Measurements from ENCODE around the gene HSPB1.
"Not testable (repeated sequence)": the region's sequence is repeated elsewhere in the genome, so short reads cannot be mapped to it uniquely, and the experiment has no call there.

The HSPB1 gene

DNA sequence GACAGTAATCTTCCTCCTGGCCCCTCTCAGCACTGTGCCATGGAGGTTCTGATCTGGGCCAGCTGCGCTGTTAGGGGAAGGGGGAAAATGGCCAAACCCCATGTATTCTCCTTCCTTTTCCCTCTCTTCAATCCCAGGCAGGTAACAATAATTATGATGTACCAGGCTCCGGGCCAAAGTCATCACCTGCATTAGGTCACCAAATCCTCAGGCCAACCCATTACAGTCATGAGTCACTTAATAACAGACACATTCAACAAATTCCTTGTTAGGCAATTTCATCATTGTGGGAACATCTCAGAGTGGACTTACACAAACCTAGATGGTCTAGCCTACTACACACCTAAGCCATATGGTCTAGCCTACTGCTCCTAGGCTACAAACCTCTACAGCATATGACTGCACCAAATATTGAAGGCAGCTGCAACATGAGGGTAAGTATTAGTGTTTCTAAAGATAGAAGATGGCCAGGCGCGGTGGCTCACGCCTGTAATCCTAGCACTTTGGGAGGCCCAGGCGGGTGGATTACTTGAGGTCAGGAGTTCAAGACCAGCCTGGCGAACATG, 2.2 kb upstream of the HSPB1 start:
- no peak overlapping the region for H3K4me3 ChIP-seq (ENCODE audit: low read length)
- no peak for DNase-seq (ENCODE audit: low read depth, low spot score)

DNA sequence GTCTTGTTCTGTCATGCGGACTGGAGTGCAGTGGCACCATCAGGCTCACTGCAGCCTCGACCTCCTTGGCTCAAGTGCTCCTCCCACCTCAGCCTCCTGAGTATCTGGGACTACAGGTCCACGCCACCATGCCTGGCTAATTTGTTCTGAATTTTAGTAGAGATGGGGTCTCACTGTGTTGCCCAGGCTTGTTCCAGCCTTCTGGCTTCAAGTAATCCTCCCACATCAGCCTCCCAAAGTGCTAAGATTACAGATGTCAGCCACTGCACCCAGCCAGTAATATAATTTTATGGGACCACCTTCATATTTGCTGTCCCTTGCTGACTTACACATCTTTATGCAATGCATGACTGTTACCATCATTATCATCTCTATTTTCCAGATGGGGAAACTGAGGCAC, 1.5 kb upstream of the HSPB1 start:
- H3K4me3 ChIP-seq (ENCODE audit: low read length): no peak overlapping the region
- no peak for DNase-seq (ENCODE audit: low read depth, low spot score)

- H3K4me3 ChIP-seq (ENCODE audit: low read length): peak overlapping the region; percentile 65
- DNase-seq (ENCODE audit: low read depth, low spot score): peak; percentile 78
Measured at GRCh38 chr7:76303202-76304147, 1.0 kb downstream of the HSPB1 start.

- H3K4me3 ChIP-seq (ENCODE audit: low read length): no peak overlapping the region
- DNase-seq (ENCODE audit: low read depth, low spot score): no peak
Measured at GRCh38 chr7:76304888-76305375, 2.5 kb downstream of the HSPB1 start.

GRCh38 chr7:76308874-76309273, 6.4 kb downstream of the HSPB1 start:
- DNase-seq (ENCODE audit: low read depth, low spot score); H3K4me3 ChIP-seq (ENCODE audit: low read length): not testable (repeated sequence)

GRCh38 chr7:76309341-76310101, 7.0 kb downstream of the HSPB1 start:
- not testable (repeated sequence) for H3K4me3 ChIP-seq (ENCODE audit: low read length); DNase-seq (ENCODE audit: low read depth, low spot score)

DNA sequence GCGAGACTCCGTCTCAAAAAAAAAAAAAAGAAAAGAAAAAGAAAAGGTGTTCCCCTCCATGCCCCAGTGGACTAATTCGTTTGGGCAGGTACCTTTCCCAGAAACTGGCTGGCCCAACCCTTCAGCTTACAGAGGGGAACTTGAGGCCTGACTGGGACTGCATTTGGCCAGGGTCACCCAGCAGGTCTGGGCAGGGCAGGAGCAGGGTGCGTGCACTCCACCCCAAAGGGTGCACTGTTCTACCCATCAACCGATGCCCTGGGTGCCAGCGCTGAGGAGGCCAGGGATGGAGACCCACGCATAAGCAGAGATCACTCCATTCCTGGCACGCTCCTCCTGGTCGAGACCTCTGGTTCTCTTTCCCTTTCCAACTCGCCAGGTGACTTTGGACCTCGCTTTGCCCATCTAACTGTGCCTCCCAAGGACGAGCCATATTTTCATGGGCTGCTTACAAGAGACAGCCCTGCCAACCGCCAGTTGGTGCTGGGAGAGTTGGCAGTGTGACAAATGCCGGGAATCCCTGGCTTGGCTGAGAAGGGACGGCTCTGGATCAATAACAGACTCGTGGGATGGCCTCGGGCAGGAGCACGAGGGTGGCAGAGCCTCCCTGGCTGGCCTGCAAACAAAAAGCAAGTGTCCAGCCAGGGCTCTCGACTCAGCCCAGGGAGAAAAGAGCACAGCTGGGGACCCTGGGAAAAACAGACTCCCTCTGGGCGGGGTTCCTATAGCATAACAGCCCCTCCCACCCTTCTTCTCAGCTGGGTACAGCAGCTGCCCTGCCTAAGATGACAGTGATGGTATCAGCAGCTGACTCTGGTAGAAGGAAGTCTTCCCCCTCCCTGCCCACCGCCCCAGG, 7.9 kb downstream of the HSPB1 start:
- no peak for DNase-seq (ENCODE audit: low read depth, low spot score)
- no peak overlapping the region for H3K4me3 ChIP-seq (ENCODE audit: low read length)

DNA sequence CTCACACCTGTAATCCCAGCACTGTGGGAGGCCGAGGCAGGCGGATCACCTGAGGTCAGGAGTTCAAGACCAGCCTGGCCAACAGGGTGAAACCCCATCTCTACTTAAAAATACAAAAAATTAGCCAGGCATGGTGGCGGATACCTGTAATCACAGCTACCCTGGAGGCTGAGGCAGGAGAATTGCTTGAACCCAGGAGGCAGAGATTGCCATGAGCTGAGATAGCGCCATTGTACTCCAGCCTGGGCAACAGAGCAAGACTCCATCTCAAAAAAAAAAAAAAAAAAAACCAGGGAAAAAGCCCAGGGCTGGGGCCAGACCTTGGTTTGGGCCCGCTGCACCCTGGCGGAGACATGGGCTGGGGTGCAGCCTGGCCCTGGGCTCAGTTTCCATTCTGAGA, 9.4 kb downstream of the HSPB1 start:
- not testable (repeated sequence) for DNase-seq (ENCODE audit: low read depth, low spot score); H3K4me3 ChIP-seq (ENCODE audit: low read length)

GRCh38 chr7:76314042-76314721, 11.7 kb downstream of the HSPB1 start:
- DNase-seq (ENCODE audit: low read depth, low spot score): peak; percentile 91
- H3K4me3 ChIP-seq (ENCODE audit: low read length): peak overlapping the region; percentile 27

DNA sequence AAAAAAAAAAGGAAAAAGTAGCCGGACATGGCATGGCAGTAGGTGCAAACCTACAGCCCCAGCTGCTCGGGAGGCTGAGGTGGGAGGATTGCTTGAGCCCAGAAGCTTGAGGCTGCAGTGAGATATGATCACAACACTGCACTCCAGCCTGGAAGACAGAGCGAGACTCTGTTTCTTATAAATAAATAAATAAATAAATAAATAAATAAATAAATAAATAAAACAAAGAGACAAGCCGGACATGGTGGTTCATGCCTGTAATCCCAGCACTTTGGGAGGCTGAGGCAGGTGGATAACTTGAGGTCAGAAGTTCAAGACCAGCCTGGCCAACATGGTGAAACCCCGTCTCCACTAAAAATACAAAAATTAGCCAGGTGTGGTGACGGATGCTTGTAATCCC, 12.3 kb downstream of the HSPB1 start:
- not testable (repeated sequence) for DNase-seq (ENCODE audit: low read depth, low spot score); H3K4me3 ChIP-seq (ENCODE audit: low read length)

DNA sequence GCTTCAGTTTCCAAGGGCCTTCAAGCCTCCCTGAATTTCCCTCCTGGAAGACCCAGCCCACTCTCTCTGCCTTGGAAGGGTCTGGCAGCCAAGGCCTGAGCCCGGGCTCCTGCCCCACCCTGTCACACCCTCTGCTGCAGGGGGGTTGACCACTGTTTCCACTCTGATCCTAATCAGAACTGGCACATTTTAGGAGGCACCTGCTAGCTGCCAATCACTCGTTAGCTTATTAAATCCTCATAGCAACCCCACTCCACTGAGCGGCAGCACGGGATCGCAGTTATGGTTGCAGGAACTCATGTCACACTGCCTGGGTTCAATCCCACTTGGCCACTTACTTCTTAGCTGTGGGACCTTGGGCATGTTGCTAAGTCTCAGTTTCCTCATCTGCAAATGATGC, 12.9 kb downstream of the HSPB1 start:
- no peak overlapping the region for H3K4me3 ChIP-seq (ENCODE audit: low read length)
- DNase-seq (ENCODE audit: low read depth, low spot score): no peak

DNA sequence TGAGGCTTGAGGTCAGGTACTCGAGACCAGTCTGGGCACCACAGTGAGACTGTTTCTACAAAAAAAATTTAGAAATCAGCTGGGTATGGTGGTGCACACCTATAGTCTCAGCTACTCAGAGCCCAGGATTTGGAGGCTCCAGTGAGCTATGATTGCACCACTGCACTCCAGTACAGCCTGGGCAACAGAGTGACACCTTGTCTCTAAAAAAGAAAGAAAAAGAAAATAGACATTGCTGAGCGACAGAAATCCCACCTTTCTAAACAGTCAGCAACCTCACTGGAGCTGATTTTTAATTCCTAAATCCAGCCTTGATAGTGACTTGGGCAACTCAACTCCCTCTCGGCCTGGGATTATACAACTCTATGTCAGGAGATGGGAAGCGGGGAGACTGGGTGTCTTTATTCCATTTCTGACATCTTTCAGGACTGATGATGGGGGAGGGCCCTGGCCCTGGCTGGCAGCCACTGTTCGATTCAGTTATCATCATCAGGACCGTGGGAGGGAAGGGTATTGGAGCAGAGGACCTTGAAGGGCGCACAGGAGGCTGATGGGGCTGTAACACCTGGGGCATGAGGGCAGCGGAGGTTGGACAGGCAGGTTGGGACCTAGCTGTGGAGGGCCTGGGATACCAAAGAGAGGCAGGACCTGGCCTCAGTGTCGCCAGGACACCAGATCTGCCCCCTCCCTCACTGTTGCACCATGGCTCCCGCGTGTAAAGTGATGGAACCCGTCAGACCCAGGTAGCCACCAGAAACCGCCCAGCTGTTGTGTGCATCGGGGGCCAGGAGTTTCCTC, 14.7 kb downstream of the HSPB1 start:
- H3K4me3 ChIP-seq (ENCODE audit: low read length): peak overlapping the region; percentile 85
- DNase-seq (ENCODE audit: low read depth, low spot score): no peak

DNA sequence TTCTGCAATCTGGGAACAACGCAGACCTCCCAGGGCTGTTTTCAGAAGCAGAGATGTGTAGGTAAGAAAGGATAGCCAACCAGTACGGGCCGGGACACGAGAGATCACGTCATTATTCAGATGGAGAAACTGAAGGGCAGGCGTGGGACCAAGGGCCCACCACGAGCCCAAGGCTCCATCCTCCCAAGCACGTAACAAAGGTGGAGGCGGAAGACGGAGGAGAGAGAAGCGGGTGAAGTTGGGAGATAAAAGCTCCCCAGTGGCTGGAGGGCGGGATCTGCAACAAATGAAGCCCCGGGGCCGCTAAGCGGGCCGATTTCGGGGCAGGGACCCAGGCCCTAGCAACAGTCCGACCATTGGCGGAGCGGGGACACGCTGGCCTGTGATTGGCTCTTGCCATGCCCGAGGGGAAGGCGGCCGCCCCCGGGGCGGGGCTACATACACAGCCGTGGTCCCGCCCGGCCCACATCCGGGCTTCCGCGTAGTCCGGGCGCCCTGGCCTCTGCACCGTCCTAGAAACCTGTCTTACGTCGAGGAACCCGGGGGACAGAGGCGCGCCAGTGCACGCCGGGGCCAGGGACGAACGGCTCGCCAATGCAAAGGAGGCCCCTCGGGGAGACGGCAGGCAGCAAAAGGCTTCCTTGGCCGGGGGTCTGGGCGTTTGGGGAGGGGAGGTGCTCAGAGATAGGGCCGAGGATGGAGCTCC, 15.5 kb downstream of the HSPB1 start:
- peak; percentile 96 for DNase-seq (ENCODE audit: low read depth, low spot score)
- peak overlapping the region; percentile 85 for H3K4me3 ChIP-seq (ENCODE audit: low read length)

DNA sequence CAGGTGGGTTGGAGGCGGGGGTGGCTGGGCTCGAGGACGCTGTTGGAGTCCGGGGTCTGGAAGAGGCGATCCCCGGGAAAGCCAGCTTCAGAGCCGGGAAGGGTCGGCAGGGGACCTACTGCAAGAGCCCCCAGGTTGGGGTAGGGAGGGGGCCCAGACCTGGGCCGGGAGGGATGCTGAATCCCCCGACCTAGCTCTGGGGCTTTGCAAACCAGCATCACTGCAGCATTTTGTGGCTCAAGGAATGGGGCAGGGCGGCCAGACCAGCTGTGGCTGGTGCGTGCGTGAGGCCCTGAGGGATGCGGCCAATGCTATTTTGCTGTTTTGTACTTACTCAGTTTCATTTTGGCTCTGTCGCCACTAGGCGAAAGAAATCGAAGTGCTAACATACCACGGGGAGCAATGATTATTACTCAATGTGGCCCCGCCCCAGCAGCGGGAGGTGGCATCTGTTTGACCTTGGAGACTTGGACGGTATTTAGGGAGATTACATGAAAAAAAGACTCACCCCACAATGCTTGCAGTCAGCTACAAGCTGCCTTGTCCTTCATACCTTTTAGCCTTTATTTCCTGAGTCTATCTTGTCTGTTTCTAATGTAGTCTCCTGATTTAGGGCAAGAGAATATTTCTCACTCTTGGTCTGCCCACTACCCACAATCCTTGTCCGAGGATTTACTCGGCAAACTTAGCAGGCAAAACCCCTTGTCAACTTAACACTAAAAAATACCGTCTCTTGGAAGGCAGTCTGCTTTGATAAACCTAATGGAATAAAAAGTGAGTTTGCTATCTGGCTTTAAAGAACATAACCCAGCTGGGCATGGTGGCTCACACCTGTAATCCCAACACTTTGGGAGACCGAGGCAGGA, 16.2 kb downstream of the HSPB1 start:
- H3K4me3 ChIP-seq (ENCODE audit: low read length): peak overlapping the region; percentile 85
- peak; percentile 51 for DNase-seq (ENCODE audit: low read depth, low spot score)

- H3K4me3 ChIP-seq (ENCODE audit: low read length): no peak overlapping the region
- no peak for DNase-seq (ENCODE audit: low read depth, low spot score)
Measured at GRCh38 chr7:76325092-76325491, 22.6 kb downstream of the HSPB1 start.

- no peak overlapping the region for H3K4me3 ChIP-seq (ENCODE audit: low read length)
- DNase-seq (ENCODE audit: low read depth, low spot score): no peak
Measured at GRCh38 chr7:76325811-76326210, 23.3 kb downstream of the HSPB1 start.

Data from Jurkat, Clone E6-1 (cell line).